ENCODE results near the gene GALNT11.

The GALNT11 gene

GRCh38 chr7:152025077-152025936 lies at the start of gene GALNT11:
Gene GALNT11, plus strand, starts transcription at chr7:152025674. Its CDS starts 68,554 bp downstream, at chr7:152094228.
- no peaks in the 10 kb centered on the region; the same call in 1 of the 2 replicates for H3K27me3 ChIP-seq (ENCODE audit: control insufficient read depth, insufficient read depth, low read length)
- H3K9ac ChIP-seq (ENCODE audit: low read depth, low read length) = peak within 1 kb of the TSS; percentile 88
- H3K4me1 ChIP-seq (ENCODE audit: control insufficient read depth, insufficient read depth, low read length) = peaks cover 7% of the 10 kb centered on the region; the same call in 1 of the 2 replicates
- H3K36me3 ChIP-seq (ENCODE audit: control insufficient read depth, insufficient read depth, low read length) = peaks cover 4% of the 10 kb centered on the region; the same call in 1 of the 2 replicates
- H3K27ac ChIP-seq (ENCODE audit: low read depth, low read length) = peak within 1 kb of the TSS; percentile 79
- H3K9me3 ChIP-seq (ENCODE audit: control insufficient read depth, insufficient read depth, low read length) = no peaks in the 10 kb centered on the region
- H3K4me3 ChIP-seq (ENCODE audit: low read depth, low read length) = peak within 1 kb of the TSS; percentile 96

GRCh38 chr7:151978616-151979015 lies 46.9 kb upstream of the GALNT11 start:
- no peak overlapping the region for H3K9ac ChIP-seq (ENCODE audit: low read depth, low read length)
- H3K27me3 ChIP-seq (ENCODE audit: control insufficient read depth, insufficient read depth, low read length) = no peaks in the 10 kb centered on the region
- H3K4me1 ChIP-seq (ENCODE audit: control insufficient read depth, insufficient read depth, low read length) = no peaks in the 10 kb centered on the region
- no peak overlapping the region for H3K4me3 ChIP-seq (ENCODE audit: low read depth, low read length)
- H3K9me3 ChIP-seq (ENCODE audit: control insufficient read depth, insufficient read depth, low read length) = no peaks in the 10 kb centered on the region
- H3K27ac ChIP-seq (ENCODE audit: low read depth, low read length) = no peak overlapping the region
- H3K36me3 ChIP-seq (ENCODE audit: control insufficient read depth, insufficient read depth, low read length) = no peaks in the 10 kb centered on the region

- H3K4me3 ChIP-seq (ENCODE audit: low read depth, low read length) = no peak overlapping the region
- no peak overlapping the region for H3K27ac ChIP-seq (ENCODE audit: low read depth, low read length)
- H3K9ac ChIP-seq (ENCODE audit: low read depth, low read length) = no peak overlapping the region
- H3K9me3 ChIP-seq (ENCODE audit: control insufficient read depth, insufficient read depth, low read length) = no peaks in the 10 kb centered on the region
- H3K27me3 ChIP-seq (ENCODE audit: control insufficient read depth, insufficient read depth, low read length) = no peaks in the 10 kb centered on the region
- H3K36me3 ChIP-seq (ENCODE audit: control insufficient read depth, insufficient read depth, low read length) = no peaks in the 10 kb centered on the region
- no peaks in the 10 kb centered on the region for H3K4me1 ChIP-seq (ENCODE audit: control insufficient read depth, insufficient read depth, low read length)
Measured at GRCh38 chr7:151981223-151981622, 44.3 kb upstream of the GALNT11 start.

- H3K36me3 ChIP-seq (ENCODE audit: control insufficient read depth, insufficient read depth, low read length) = no peaks in the 10 kb centered on the region
- no peaks in the 10 kb centered on the region for H3K4me1 ChIP-seq (ENCODE audit: control insufficient read depth, insufficient read depth, low read length)
- no peaks in the 10 kb centered on the region for H3K9me3 ChIP-seq (ENCODE audit: control insufficient read depth, insufficient read depth, low read length)
- no peak overlapping the region for H3K27ac ChIP-seq (ENCODE audit: low read depth, low read length)
- no peak overlapping the region for H3K4me3 ChIP-seq (ENCODE audit: low read depth, low read length)
- H3K9ac ChIP-seq (ENCODE audit: low read depth, low read length) = no peak overlapping the region
- no peaks in the 10 kb centered on the region for H3K27me3 ChIP-seq (ENCODE audit: control insufficient read depth, insufficient read depth, low read length)
Measured at GRCh38 chr7:151982806-151983205, 42.7 kb upstream of the GALNT11 start.

- Histone ChIP-seq H3K27me3 (ENCODE audit: control insufficient read depth, insufficient read depth, low read length) (no peaks in the 10 kb centered on the region), H3K9me3 (ENCODE audit: control insufficient read depth, insufficient read depth, low read length) (no peaks in the 10 kb centered on the region), H3K36me3 (ENCODE audit: control insufficient read depth, insufficient read depth, low read length) (no peaks in the 10 kb centered on the region), H3K4me3 (ENCODE audit: low read depth, low read length) (no peak overlapping the region), H3K9ac (ENCODE audit: low read depth, low read length) (no peak overlapping the region), H3K4me1 (ENCODE audit: control insufficient read depth, insufficient read depth, low read length) (no peaks in the 10 kb centered on the region), H3K27ac (ENCODE audit: low read depth, low read length) (no peak overlapping the region)
Measured at GRCh38 chr7:151984612-151985011, 40.9 kb upstream of the GALNT11 start.

GRCh38 chr7:151987748-151988529 lies 37.5 kb upstream of the GALNT11 start:
- peaks cover 6% of the 10 kb centered on the region; the same call in 1 of the 2 replicates for H3K4me1 ChIP-seq (ENCODE audit: control insufficient read depth, insufficient read depth, low read length)
- H3K9ac ChIP-seq (ENCODE audit: low read depth, low read length) = no peak overlapping the region
- H3K4me3 ChIP-seq (ENCODE audit: low read depth, low read length) = no peak overlapping the region
- H3K36me3 ChIP-seq (ENCODE audit: control insufficient read depth, insufficient read depth, low read length) = no peaks in the 10 kb centered on the region
- no peak overlapping the region for H3K27ac ChIP-seq (ENCODE audit: low read depth, low read length)
- H3K27me3 ChIP-seq (ENCODE audit: control insufficient read depth, insufficient read depth, low read length) = no peaks in the 10 kb centered on the region
- H3K9me3 ChIP-seq (ENCODE audit: control insufficient read depth, insufficient read depth, low read length) = no peaks in the 10 kb centered on the region

- no peaks in the 10 kb centered on the region for H3K9me3 ChIP-seq (ENCODE audit: control insufficient read depth, insufficient read depth, low read length)
- no peak overlapping the region for H3K9ac ChIP-seq (ENCODE audit: low read depth, low read length)
- H3K4me1 ChIP-seq (ENCODE audit: control insufficient read depth, insufficient read depth, low read length) = peaks cover 6% of the 10 kb centered on the region; the same call in 1 of the 2 replicates
- no peaks in the 10 kb centered on the region for H3K27me3 ChIP-seq (ENCODE audit: control insufficient read depth, insufficient read depth, low read length)
- H3K4me3 ChIP-seq (ENCODE audit: low read depth, low read length) = no peak overlapping the region
- no peaks in the 10 kb centered on the region for H3K36me3 ChIP-seq (ENCODE audit: control insufficient read depth, insufficient read depth, low read length)
- H3K27ac ChIP-seq (ENCODE audit: low read depth, low read length) = no peak overlapping the region
Measured at GRCh38 chr7:151992375-151992774, 33.1 kb upstream of the GALNT11 start.

- H3K27me3 ChIP-seq (ENCODE audit: control insufficient read depth, insufficient read depth, low read length) = no peaks in the 10 kb centered on the region
- peaks cover 6% of the 10 kb centered on the region; the same call in 1 of the 2 replicates for H3K4me1 ChIP-seq (ENCODE audit: control insufficient read depth, insufficient read depth, low read length)
- H3K27ac ChIP-seq (ENCODE audit: low read depth, low read length) = no peak overlapping the region
- no peak overlapping the region for H3K4me3 ChIP-seq (ENCODE audit: low read depth, low read length)
- no peak overlapping the region for H3K9ac ChIP-seq (ENCODE audit: low read depth, low read length)
- no peaks in the 10 kb centered on the region for H3K36me3 ChIP-seq (ENCODE audit: control insufficient read depth, insufficient read depth, low read length)
- no peaks in the 10 kb centered on the region for H3K9me3 ChIP-seq (ENCODE audit: control insufficient read depth, insufficient read depth, low read length)
Measured at GRCh38 chr7:151993977-151994676, 31.3 kb upstream of the GALNT11 start.

- Histone ChIP-seq H3K4me3 (ENCODE audit: low read depth, low read length) (no peak overlapping the region), H3K9me3 (ENCODE audit: control insufficient read depth, insufficient read depth, low read length) (no peaks in the 10 kb centered on the region), H3K27me3 (ENCODE audit: control insufficient read depth, insufficient read depth, low read length) (no peaks in the 10 kb centered on the region), H3K4me1 (ENCODE audit: control insufficient read depth, insufficient read depth, low read length) (no peaks in the 10 kb centered on the region), H3K27ac (ENCODE audit: low read depth, low read length) (no peak overlapping the region), H3K9ac (ENCODE audit: low read depth, low read length) (no peak overlapping the region), H3K36me3 (ENCODE audit: control insufficient read depth, insufficient read depth, low read length) (no peaks in the 10 kb centered on the region)
Measured at GRCh38 chr7:151999424-152000090, 25.9 kb upstream of the GALNT11 start.

GRCh38 chr7:152000191-152000590 lies 25.3 kb upstream of the GALNT11 start:
- no peaks in the 10 kb centered on the region for H3K36me3 ChIP-seq (ENCODE audit: control insufficient read depth, insufficient read depth, low read length)
- no peak overlapping the region for H3K4me3 ChIP-seq (ENCODE audit: low read depth, low read length)
- H3K4me1 ChIP-seq (ENCODE audit: control insufficient read depth, insufficient read depth, low read length) = no peaks in the 10 kb centered on the region
- no peak overlapping the region for H3K27ac ChIP-seq (ENCODE audit: low read depth, low read length)
- no peak overlapping the region for H3K9ac ChIP-seq (ENCODE audit: low read depth, low read length)
- H3K27me3 ChIP-seq (ENCODE audit: control insufficient read depth, insufficient read depth, low read length) = no peaks in the 10 kb centered on the region
- no peaks in the 10 kb centered on the region for H3K9me3 ChIP-seq (ENCODE audit: control insufficient read depth, insufficient read depth, low read length)
